IMR-90 (cell line): ENCODE results near the gene RBM8A. TPM values are rescaled to one million over a fixed set of nuclear protein-coding genes. Genes with fewer than 3 reads are reported as not detected.

Experiments
- ATAC-seq: fragments of 200-7000 bp; cut with Tn5 transposase; 2 replicates; pipeline ENCODE4 v1.9.1; 2020; ENCODE audit warnings: low read depth, mild to moderate bottlenecking, moderate library complexity
- BruUV-seq: library from RNA; stranded (reverse); fragments of 400-500 nt; replicated peaks from 2 replicates; lab custom pipeline; 2021; lab: Mats Ljungman, UMichigan
- CTCF ChIA-PET: fragments of 300-600 bp; formaldehyde crosslinking; extraction: SDS; loops from one replicate; lab custom pipeline; 2021; ENCODE audit warnings: antibody characterized with exemption; lab: Yijun Ruan, JAX
- POLR2A ChIA-PET: fragments of 300-600 bp; sonication (Branson Sonifier 250); formaldehyde crosslinking; loops from one replicate; lab custom pipeline; 2022; ENCODE audit warnings: antibody characterized with exemption; ENCODE audit not compliant: unreplicated experiment; lab: Charles Lee
- DNase-seq: peaks from one replicate; pipeline ENCODE4 v3.0.0; 2013
- H2AFZ ChIP-seq: replicated peaks from 2 replicates; pipeline ENCODE3; 2013; ENCODE audit warnings: low read length, mild to moderate bottlenecking; ENCODE audit not compliant: poor library complexity
- H2AK5ac ChIP-seq: 2 replicates; pipeline ENCODE4 v1.6.1; 2013; ENCODE audit warnings: low read depth, low read length, inconsistent platforms
- H2AK9ac ChIP-seq: replicated peaks from 2 replicates; pipeline ENCODE3; 2013; ENCODE audit warnings: mild to moderate bottlenecking, low read depth, low read length, moderate library complexity; ENCODE audit not compliant: poor library complexity
- H2BK120ac ChIP-seq: 2 replicates; pipeline ENCODE4 v1.6.1; 2013; ENCODE audit warnings: low read depth, low read length, inconsistent platforms
- H2BK15ac ChIP-seq: 3 replicates; pipeline ENCODE4 v1.6.1; 2013; ENCODE audit warnings: low read depth, low read length, inconsistent platforms
- H2BK20ac ChIP-seq: 2 replicates; pipeline ENCODE4 v1.6.1; 2013; ENCODE audit warnings: low read depth, mild to moderate bottlenecking, inconsistent platforms, low read length, moderate library complexity
- H2BK5ac ChIP-seq: 2 replicates; pipeline ENCODE4 v1.6.1; 2013; ENCODE audit warnings: mild to moderate bottlenecking, low read depth, low read length, inconsistent platforms; ENCODE audit not compliant: poor library complexity, severe bottlenecking
- H3K14ac ChIP-seq: replicated peaks from 2 replicates; pipeline ENCODE4 v1.6.1; 2013; ENCODE audit warnings: low read depth, low read length, inconsistent platforms
- H3K18ac ChIP-seq: 2 replicates; pipeline ENCODE4 v1.6.1; 2013; ENCODE audit warnings: low read depth, low read length, control low read depth
- H3K23ac ChIP-seq: 2 replicates; pipeline ENCODE4 v1.6.1; 2013; ENCODE audit warnings: low read depth, low read length, inconsistent platforms
- H3K27ac ChIP-seq: 2 replicates; pipeline ENCODE4 v1.5.1; 2013; ENCODE audit warnings: mild to moderate bottlenecking, control low read depth, low read length; ENCODE audit not compliant: insufficient read depth
- H3K27me3 ChIP-seq: 2 replicates; pipeline ENCODE4 v1.6.1; 2013; ENCODE audit warnings: low read length; ENCODE audit not compliant: control insufficient read depth, insufficient read depth
- H3K36me3 ChIP-seq: 2 replicates; pipeline ENCODE4 v1.6.1; 2013; ENCODE audit warnings: low read length, mixed read lengths; ENCODE audit not compliant: control insufficient read depth, insufficient read depth
- H3K4ac ChIP-seq: 2 replicates; pipeline ENCODE4 v1.6.1; 2013; ENCODE audit warnings: low read depth, low read length, inconsistent platforms
- H3K4me1 ChIP-seq: 2 replicates; pipeline ENCODE4 v1.6.1; 2013; ENCODE audit warnings: low read length, mixed read lengths; ENCODE audit not compliant: control insufficient read depth, insufficient read depth
- H3K4me2 ChIP-seq: 2 replicates; pipeline ENCODE4 v1.6.1; 2013; ENCODE audit warnings: low read depth, mild to moderate bottlenecking, control low read depth, low read length, moderate library complexity
- H3K4me3 ChIP-seq: 2 replicates; pipeline ENCODE4 v1.5.1; 2013; ENCODE audit warnings: low read depth, mild to moderate bottlenecking, control low read depth, low read length, moderate library complexity; ENCODE audit not compliant: insufficient read depth
- H3K56ac ChIP-seq: 2 replicates; pipeline ENCODE4 v1.6.1; 2013; ENCODE audit warnings: low read length, inconsistent platforms; ENCODE audit not compliant: insufficient read depth; ENCODE audit errors: extremely low read depth
- H3K79me1 ChIP-seq, 2 experiments: 2 replicates each; pipeline ENCODE4 v1.6.1; 2013; ENCODE audit warnings: low read length in 2 of 2, inconsistent platforms in 1 of 2, low read depth in 1 of 2
- H3K9ac ChIP-seq: 2 replicates; pipeline ENCODE4 v1.6.1; 2013; ENCODE audit warnings: low read depth, low read length, control low read depth
- H3K9me1 ChIP-seq: 2 replicates; pipeline ENCODE4 v1.6.1; 2013; ENCODE audit warnings: low read length, inconsistent platforms; ENCODE audit not compliant: insufficient read depth
- H3K9me3 ChIP-seq: 2 replicates; pipeline ENCODE4 v1.6.1; 2013; ENCODE audit warnings: low read length; ENCODE audit not compliant: control insufficient read depth, insufficient read depth
- H4K20me1 ChIP-seq: 2 replicates; pipeline ENCODE4 v1.6.1; 2013; ENCODE audit warnings: low read length, inconsistent platforms; ENCODE audit not compliant: insufficient read depth
- H4K5ac ChIP-seq: 2 replicates; pipeline ENCODE4 v1.6.1; 2013; ENCODE audit warnings: mild to moderate bottlenecking, low read depth, low read length, control low read depth
- H4K8ac ChIP-seq, 2 experiments: 2 replicates each; pipeline ENCODE4 v1.6.1; 2013; ENCODE audit warnings: low read depth in 2 of 2, low read length in 2 of 2, control low read depth in 1 of 2, inconsistent platforms in 1 of 2
- H4K91ac ChIP-seq: 2 replicates; pipeline ENCODE4 v1.6.1; 2013; ENCODE audit warnings: low read depth, low read length, inconsistent platforms; ENCODE audit not compliant: insufficient read depth
- NFE2L2 ChIP-seq: fragments of 150-350 bp; IDR thresholded peaks from 2 replicates; pipeline ENCODE4 v1.6.1; 2016; ENCODE audit warnings: low read depth, mild to moderate bottlenecking, low read length
- POLR2A ChIP-seq: IDR thresholded peaks from 2 replicates; pipeline ENCODE4 v1.6.1; 2012; ENCODE audit warnings: mild to moderate bottlenecking, low read depth, low read length
- WGBS, 2 experiments: methylation state at CpG; one replicate each; pipeline versions ENCODE4 v1.1.5 to v1.1.7; 2013; ENCODE audit warnings: missing lambda C conversion rate in 2 of 2; ENCODE audit not compliant: insufficient read length in 1 of 2; ENCODE audit errors: extremely low coverage in 2 of 2; 5-methylcytosine and 5-hydroxymethylcytosine counted together
- dilution Hi-C: fragments of 300-500 bp; cut with HindIII; formaldehyde crosslinking; loops from one replicate; pipeline ENCODE4 v1.14.3; 2018; ENCODE audit warnings: low sequenced_read_pairs; ENCODE audit not compliant: unreplicated experiment
- in situ Hi-C: fragments of 300-500 bp; cut with MboI; formaldehyde crosslinking; loops from 3 replicates; pipeline ENCODE4 v1.14.3; 2019; ENCODE audit warnings: low sequenced_read_pairs, inconsistent platforms, mixed read lengths
- intact Hi-C: fragments of 100-400 bp; cut with micrococcal nuclease; formaldehyde crosslinking; loops from 2 replicates; pipeline ENCODE4 v1.10.0; 2022
- polyA plus RNA-seq, 3 experiments: library from polyadenylated mRNA; depleted of rRNA; stranded (reverse); fragments of >200 nt; gene quantifications; 2 replicates each; pipeline ENCODE4 v1.2.3, GENCODE V29; 2012; ENCODE audit warnings: low replicate concordance in 1 of 3
- total RNA-seq: library from RNA; depleted of rRNA; stranded (reverse); fragments of >200 nt; gene quantifications from 2 replicates; pipeline ENCODE4 v1.2.3, GENCODE V29; 2012

Gene RBM8A
- total and polyA plus RNA-seq, 2 of the 4 experiments (the other 2 are of a cell fraction): 94.1 to 251 TPM

DNA sequence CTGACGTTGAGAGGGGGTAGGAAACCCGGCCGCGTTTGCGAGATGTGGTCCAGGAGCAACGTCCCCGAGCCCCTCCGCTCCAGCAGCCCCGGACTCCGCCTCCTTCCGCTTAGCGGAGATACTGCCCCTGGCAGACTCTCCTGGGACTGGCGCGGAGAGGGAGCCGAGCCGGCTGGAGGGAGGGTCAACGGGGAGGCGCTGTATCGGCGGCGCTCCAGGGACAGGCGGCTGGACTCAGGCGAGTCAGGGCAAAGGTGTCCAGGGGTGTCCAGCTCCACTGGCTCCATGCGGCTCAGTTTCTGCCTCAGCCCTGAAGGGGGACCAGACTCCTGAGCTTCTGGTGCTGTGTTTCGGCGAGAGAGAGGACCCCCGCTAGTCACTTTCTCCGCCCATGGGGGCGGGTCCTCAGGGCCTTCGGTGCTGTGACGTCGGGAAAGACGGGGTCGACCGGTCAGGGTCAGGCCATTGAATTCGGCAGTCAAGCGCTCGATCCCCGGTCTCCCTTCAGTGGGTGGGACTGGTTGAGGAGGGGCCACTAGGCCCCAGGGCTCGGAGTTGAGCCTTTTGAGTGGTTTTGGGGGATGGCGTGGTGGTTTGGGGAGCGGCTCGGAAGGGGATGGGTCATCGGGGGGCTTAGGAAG is 33.3 kb upstream of the RBM8A start:
- no TSS peak for BruUV-seq
- peak overlapping the region; percentile 93 for H2AFZ ChIP-seq
- peak overlapping the region; percentile 3; the same call in 1 of the 3 replicates for H2BK15ac ChIP-seq
- peak overlapping the region; percentile 51; the same call in 1 of the 2 replicates for H4K91ac ChIP-seq
- H3K23ac ChIP-seq: peak overlapping the region; percentile 91
- no peaks in the 10 kb centered on the region for H3K36me3 ChIP-seq
- H3K9me1 ChIP-seq: peaks cover 14% of the 10 kb centered on the region
- peak overlapping the region; percentile 70; the same call in 1 of the 2 replicates for H2BK120ac ChIP-seq
- peaks cover 30% of the 10 kb centered on the region for H3K4me1 ChIP-seq
- no peak overlapping the region; the same call in 1 of the 2 replicates for H3K56ac ChIP-seq
- H3K4me2 ChIP-seq: peak overlapping the region; percentile 84
- H3K4me3 ChIP-seq: peak overlapping the region; percentile 91
- in situ Hi-C loops (no loop called here), intact Hi-C loops (no loop called here), dilution Hi-C loops (no loop called here)
- no peaks in the 10 kb centered on the region for H3K27me3 ChIP-seq
- H3K27ac ChIP-seq: peak overlapping the region; percentile 88
- peak overlapping the region; percentile 69 to 90; a peak in 3 of 4 replicates for H4K8ac ChIP-seq
- 0% methylated on average over 5 of the region's 44 CpGs; no CpG with 5 or more reads in 1 of the 2 experiments for WGBS, 2 experiments
- no peak overlapping the region for H2BK20ac ChIP-seq
- peak overlapping the region; percentile 72 for H4K5ac ChIP-seq
- 0 out of 2 replicates have a peak, but pooled peaks have one; percentile 37 for TF ChIP-seq POLR2A
- no peak for TF ChIP-seq NFE2L2
- CTCF ChIA-PET: interaction anchor here (0.5 kb wide), 1 partner anchor 156 kb away, joined by 3 read pairs; no protein-coding TSS in a partner anchor
- H3K79me1 ChIP-seq: peaks cover 8 to 58% of the 10 kb centered on the region in 2 experiments; a peak in 3 of 4 replicates
- H3K18ac ChIP-seq: peak overlapping the region; percentile 83
- DNase-seq (peak; percentile 51), ATAC-seq (peak; percentile 44)
- H2AK9ac ChIP-seq: peak overlapping the region; percentile 87
- peak overlapping the region; percentile 82 for H2AK5ac ChIP-seq
- H4K20me1 ChIP-seq: peaks cover 4% of the 10 kb centered on the region; the same call in 1 of the 2 replicates
- peak overlapping the region; percentile 91 for H3K9ac ChIP-seq
- no peaks in the 10 kb centered on the region for H3K9me3 ChIP-seq
- peak overlapping the region; percentile 41 for H3K14ac ChIP-seq
- H3K4ac ChIP-seq: peak overlapping the region; percentile 44
- peak overlapping the region; percentile 64 for H2BK5ac ChIP-seq
- POLR2A ChIA-PET: no interaction called here
